NCI-H2196 (cell line): ENCODE results near the gene MEAF6.

Experiments
- DNase-seq: peaks from one replicate; lab custom pipeline; 2025; ENCODE audit not compliant: unreplicated experiment; lab: John Stamatoyannopoulos, UW

Gene MEAF6

GRCh38 chr1:37485902-37486679 lies 28.5 kb downstream of the MEAF6 start:
- DNase-seq = no peak

GRCh38 chr1:37484325-37485051 lies 30.1 kb downstream of the MEAF6 start:
- no peak for DNase-seq

- no peak for DNase-seq
Measured at GRCh38 chr1:37483785-37484184, 30.8 kb downstream of the MEAF6 start.

DNA sequence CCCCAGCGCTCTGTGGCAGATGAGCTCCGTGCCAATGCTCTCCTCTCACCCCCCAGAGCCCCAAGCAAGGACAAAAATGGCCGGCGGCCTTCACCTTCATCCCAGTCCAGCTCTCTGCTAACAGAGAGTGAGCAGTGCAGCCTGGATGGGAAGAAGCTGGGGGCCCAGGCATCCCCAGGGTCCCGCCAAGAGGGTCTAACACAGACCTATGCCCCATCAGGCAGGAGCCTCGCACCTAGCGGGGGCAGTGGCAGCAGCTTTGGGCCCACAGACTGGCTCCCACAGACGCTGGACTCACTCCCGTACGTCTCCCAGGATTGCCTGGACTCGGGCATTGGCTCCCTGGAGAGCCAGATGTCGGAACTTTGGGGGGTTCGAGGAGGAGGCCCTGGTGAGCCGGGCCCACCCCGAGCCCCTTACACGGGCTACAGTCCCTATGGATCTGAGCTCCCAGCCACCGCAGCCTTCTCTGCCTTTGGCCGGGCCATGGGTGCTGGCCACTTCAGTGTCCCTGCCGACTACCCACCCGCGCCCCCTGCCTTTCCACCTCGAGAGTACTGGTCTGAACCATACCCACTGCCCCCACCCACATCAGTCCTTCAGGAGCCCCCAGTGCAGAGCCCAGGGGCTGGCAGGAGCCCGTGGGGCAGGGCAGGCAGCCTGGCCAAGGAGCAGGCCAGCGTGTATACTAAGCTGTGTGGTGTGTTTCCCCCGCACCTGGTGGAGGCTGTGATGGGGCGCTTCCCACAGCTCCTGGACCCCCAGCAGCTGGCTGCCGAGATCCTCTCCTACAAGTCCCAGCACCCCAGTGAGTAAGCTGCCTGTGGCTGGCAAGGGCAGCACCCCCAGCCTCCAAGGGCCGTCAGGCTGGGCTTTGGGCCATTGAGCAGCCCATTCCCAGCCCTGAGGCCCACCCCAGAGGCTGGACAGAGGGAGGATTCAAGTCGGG lies 31.5 kb downstream of the MEAF6 start:
- DNase-seq = no peak

- DNase-seq = no peak
Measured at GRCh38 chr1:37482004-37482785, 32.4 kb downstream of the MEAF6 start.

DNA sequence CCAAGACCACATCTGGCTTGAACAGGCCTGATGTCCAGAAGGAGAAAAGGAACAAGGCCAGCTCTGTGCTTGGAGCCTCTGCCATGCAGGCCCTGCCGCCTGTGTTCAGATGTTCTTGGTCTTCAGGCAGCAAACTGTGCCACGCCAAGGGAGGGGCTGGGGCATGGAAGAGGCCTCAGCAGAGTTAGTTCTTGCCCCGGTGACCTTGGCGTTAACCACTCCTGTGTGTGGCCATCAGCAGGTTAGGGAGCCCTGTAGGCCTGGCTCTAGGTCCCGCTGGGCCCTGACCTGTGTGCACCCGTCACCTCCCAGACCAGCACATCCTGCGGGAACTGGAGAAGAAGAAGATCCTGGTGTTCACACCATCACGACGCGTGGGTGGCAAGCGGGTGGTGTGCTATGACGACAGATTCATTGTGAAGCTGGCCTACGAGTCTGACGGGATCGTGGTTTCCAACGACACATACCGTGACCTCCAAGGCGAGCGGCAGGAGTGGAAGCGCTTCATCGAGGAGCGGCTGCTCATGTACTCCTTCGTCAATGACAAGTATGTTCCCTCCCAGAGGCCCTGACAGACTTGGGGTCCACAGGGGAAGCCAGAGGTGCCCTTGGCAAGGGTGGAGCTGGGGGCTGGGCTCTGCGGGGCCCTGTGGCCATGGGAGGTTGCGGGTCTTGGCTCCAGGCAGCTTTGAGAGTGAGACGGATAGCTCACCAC lies 33.1 kb downstream of the MEAF6 start:
- DNase-seq = no peak

DNA sequence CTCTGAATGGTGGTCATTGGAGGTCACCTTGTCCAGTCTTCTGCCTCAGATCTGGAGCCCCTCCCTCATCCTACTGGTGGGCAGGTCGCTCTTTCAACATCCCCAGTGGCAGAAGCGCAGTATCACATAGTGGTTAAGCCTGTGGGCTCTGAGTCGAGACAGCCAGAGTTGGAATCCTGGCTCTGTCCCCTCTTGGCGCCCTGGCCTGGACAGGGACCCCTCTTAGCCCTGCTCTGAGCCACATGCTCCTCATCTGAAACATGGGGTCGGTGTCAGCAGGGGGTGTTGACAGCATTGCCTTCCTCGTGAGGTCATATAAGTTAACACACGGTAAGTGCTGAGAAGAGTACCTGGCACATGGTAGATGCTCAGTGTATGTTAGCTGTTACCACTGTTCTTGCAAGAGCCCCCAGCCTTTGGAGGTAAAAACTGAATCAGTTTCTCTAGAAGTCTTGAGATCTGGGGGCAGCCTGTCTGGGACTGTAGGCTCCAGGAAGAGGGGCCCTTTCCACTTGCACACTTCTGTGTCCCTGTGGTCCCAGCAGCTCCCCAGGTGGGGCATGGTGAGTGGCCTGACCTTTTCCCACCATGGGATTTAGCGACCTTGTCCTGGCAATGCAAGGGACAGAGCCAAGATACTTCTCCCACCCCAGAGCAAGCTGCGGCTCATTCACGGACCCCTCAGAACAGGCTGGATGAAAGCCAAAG lies 33.8 kb downstream of the MEAF6 start:
- DNase-seq = no peak

- no peak for DNase-seq
Measured at GRCh38 chr1:37480125-37480466, 34.5 kb downstream of the MEAF6 start.

- no peak for DNase-seq
Measured at GRCh38 chr1:37479255-37480124, 35.1 kb downstream of the MEAF6 start.

DNA sequence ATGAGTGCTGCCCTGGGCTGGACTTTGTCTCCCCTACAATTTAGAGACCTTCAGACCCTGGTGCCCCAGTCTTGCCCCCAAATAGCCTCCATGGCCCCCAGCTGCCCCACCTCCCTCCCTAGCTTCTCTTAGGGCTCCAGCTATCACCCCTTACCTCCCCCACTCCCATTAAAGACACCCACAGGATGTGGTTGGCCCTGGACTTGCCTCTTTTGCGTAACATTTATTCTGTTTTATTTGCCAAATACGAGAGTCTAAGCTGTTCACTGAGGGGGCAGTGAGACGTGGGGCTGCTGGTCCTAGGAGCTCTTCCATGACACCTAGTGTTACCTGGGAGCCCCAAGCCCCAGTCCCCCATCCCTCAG lies 35.7 kb downstream of the MEAF6 start:
- DNase-seq = no peak

GRCh38 chr1:37478451-37478881 lies 36.1 kb downstream of the MEAF6 start:
- DNase-seq = no peak

DNA sequence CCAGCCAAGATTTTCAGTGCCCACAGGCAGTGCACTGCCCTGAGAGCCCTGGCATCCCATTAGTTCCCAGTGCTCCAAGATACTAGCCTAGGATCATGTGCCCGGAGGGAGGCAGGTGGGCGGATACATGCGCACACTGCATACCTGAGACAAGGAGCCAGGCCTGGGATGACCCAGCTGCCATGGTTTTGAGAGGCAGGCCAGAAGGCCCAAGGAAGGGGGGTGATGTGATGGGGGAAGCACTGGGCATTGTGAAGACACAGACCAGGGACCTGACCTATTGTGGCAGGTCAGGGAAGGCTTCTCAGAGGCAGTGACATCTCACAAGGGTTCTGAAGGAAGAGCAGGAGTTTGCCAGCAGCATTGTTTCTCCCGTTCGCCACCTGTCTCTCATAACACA lies 36.6 kb downstream of the MEAF6 start:
- no peak for DNase-seq

GRCh38 chr1:37477198-37477931 lies 37.2 kb downstream of the MEAF6 start:
- DNase-seq = no peak

DNA sequence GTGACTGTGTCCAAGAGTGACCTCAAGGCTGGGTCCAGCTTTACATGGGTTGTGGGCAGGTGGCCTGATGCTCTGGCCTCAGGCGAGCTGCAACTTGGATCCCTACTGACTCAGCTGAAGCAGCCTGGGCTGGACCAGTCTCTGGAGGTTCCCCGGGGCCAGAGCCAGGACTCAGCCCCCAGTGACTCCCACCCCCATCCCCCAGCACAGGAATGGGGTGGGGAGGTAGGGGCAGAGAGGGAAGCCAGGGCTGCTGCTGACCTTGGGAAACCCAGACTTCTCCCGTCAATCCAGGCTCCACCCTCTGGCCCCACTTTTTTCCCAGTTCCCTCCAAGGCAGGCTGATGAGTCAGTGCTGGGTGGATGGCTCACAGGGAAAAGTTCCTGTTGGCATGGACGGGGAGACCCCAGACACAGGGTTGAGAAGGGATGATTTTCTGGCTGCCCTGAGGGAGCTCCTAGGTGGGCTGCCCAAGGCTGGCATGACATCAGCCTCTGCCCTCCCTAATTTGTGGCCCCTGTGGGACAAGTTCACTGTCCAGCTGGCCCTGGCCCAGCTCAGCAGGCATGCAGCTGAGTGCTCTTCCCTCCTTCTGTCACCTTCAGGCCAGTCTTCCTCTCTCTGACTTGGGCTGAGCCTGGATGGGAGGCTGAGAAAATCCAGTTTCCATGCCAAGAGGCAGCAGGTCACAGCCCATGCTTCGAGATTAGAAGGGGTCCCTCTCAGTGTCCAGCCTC lies 37.9 kb downstream of the MEAF6 start:
- no peak for DNase-seq

GRCh38 chr1:37476087-37476452 lies 38.5 kb downstream of the MEAF6 start:
- no peak for DNase-seq

- no peak for DNase-seq
Measured at GRCh38 chr1:37475380-37476086, 39.0 kb downstream of the MEAF6 start.
